ENCODE results near the gene C16orf54.
"Not testable (repeated sequence)": the region's sequence is repeated elsewhere in the genome, so short reads cannot be mapped to it uniquely, and the experiment has no call there.

DNA sequence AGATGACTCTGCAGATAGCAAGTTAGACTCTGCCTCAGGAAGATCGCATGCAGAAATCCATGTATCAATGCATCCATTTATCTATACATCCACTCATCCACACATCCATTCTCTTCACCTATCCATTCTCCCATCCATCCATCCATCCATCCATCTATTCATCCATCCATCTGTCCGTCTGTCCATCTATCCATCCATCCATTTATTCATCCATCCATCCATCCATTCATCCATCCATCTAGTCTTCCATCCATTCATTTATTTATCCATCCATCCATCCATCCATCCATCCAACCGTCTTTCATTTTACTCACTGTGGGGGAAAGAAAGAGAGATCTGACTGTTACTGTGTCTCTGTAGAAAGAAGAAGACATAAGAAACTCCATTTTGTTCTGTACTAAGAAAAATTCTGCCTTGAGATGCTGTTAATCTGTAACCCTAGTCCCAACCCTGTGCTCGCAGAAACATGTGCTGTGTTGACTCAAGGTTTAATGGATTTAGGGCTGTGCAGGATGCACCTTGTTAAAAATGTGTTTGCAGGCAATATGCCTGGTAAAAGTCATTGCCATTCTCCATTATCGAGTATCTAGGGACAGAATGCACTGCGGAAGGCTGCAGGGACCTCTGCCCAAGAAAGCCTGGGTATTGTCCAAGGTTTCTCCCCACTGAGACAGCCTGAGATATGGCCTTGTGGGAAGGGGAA is 5.7 kb downstream of the C16orf54 start:
- TF ChIP-seq, protein P1, sequence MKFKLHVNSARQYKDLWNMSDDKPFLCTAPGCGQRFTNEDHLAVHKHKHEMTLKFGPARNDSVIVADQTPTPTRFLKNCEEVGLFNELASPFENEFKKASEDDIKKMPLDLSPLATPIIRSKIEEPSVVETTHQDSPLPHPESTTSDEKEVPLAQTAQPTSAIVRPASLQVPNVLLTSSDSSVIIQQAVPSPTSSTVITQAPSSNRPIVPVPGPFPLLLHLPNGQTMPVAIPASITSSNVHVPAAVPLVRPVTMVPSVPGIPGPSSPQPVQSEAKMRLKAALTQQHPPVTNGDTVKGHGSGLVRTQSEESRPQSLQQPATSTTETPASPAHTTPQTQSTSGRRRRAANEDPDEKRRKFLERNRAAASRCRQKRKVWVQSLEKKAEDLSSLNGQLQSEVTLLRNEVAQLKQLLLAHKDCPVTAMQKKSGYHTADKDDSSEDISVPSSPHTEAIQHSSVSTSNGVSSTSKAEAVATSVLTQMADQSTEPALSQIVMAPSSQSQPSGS (tag by site-specific recombination; IDR thresholded peaks at IDR 0.05; ENCODE audit: low read depth), result not testable (repeated sequence)
- TF ChIP-seq ZNF555 (tag by site-specific recombination; conservative IDR thresholded peaks at IDR 0.05); ZNF292 (tag by site-specific recombination; IDR thresholded peaks at IDR 0.05; ENCODE audit: borderline replicate concordance, low read depth); OVOL3 (tag by site-specific recombination; IDR thresholded peaks at IDR 0.05); ZNF768 (tag by site-specific recombination; IDR thresholded peaks at IDR 0.05); ZNF670 (tag by site-specific recombination; IDR thresholded peaks at IDR 0.05; ENCODE audit: low read depth); ZNF792 (tag by site-specific recombination; IDR thresholded peaks at IDR 0.05): not testable (repeated sequence)
- TF ChIP-seq, protein P2, sequence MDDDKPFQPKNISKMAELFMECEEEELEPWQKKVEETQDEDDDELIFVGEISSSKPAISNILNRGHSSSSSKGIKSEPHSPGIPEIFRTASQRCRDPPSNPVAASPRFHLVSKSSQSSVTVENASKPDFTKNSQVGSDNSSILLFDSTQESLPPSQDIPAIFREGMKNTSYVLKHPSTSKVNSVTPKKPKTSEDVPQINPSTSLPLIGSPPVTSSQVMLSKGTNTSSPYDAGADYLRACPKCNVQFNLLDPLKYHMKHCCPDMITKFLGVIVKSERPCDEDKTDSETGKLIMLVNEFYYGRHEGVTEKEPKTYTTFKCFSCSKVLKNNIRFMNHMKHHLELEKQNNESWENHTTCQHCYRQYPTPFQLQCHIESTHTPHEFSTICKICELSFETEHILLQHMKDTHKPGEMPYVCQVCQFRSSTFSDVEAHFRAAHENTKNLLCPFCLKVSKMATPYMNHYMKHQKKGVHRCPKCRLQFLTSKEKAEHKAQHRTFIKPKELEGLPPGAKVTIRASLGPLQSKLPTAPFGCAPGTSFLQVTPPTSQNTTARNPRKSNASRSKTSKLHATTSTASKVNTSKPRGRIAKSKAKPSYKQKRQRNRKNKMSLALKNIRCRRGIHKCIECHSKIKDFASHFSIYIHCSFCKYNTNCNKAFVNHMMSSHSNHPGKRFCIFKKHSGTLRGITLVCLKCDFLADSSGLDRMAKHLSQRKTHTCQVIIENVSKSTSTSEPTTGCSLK (tag by site-specific recombination; IDR thresholded peaks at IDR 0.05), result not testable (repeated sequence)
- TF ChIP-seq, protein P3, sequence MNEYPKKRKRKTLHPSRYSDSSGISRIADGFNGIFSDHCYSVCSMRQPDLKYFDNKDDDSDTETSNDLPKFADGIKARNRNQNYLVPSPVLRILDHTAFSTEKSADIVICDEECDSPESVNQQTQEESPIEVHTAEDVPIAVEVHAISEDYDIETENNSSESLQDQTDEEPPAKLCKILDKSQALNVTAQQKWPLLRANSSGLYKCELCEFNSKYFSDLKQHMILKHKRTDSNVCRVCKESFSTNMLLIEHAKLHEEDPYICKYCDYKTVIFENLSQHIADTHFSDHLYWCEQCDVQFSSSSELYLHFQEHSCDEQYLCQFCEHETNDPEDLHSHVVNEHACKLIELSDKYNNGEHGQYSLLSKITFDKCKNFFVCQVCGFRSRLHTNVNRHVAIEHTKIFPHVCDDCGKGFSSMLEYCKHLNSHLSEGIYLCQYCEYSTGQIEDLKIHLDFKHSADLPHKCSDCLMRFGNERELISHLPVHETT (tag by site-specific recombination; IDR thresholded peaks at IDR 0.05), result not testable (repeated sequence)
- TF ChIP-seq, protein P4, sequence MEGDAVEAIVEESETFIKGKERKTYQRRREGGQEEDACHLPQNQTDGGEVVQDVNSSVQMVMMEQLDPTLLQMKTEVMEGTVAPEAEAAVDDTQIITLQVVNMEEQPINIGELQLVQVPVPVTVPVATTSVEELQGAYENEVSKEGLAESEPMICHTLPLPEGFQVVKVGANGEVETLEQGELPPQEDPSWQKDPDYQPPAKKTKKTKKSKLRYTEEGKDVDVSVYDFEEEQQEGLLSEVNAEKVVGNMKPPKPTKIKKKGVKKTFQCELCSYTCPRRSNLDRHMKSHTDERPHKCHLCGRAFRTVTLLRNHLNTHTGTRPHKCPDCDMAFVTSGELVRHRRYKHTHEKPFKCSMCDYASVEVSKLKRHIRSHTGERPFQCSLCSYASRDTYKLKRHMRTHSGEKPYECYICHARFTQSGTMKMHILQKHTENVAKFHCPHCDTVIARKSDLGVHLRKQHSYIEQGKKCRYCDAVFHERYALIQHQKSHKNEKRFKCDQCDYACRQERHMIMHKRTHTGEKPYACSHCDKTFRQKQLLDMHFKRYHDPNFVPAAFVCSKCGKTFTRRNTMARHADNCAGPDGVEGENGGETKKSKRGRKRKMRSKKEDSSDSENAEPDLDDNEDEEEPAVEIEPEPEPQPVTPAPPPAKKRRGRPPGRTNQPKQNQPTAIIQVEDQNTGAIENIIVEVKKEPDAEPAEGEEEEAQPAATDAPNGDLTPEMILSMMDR (tag by site-specific recombination; IDR thresholded peaks at IDR 0.05), result not testable (repeated sequence)
- TF ChIP-seq, protein P5, sequence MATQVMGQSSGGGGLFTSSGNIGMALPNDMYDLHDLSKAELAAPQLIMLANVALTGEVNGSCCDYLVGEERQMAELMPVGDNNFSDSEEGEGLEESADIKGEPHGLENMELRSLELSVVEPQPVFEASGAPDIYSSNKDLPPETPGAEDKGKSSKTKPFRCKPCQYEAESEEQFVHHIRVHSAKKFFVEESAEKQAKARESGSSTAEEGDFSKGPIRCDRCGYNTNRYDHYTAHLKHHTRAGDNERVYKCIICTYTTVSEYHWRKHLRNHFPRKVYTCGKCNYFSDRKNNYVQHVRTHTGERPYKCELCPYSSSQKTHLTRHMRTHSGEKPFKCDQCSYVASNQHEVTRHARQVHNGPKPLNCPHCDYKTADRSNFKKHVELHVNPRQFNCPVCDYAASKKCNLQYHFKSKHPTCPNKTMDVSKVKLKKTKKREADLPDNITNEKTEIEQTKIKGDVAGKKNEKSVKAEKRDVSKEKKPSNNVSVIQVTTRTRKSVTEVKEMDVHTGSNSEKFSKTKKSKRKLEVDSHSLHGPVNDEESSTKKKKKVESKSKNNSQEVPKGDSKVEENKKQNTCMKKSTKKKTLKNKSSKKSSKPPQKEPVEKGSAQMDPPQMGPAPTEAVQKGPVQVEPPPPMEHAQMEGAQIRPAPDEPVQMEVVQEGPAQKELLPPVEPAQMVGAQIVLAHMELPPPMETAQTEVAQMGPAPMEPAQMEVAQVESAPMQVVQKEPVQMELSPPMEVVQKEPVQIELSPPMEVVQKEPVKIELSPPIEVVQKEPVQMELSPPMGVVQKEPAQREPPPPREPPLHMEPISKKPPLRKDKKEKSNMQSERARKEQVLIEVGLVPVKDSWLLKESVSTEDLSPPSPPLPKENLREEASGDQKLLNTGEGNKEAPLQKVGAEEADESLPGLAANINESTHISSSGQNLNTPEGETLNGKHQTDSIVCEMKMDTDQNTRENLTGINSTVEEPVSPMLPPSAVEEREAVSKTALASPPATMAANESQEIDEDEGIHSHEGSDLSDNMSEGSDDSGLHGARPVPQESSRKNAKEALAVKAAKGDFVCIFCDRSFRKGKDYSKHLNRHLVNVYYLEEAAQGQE (tag by site-specific recombination; IDR thresholded peaks at IDR 0.05), result not testable (repeated sequence)
- TF ChIP-seq, protein P6, sequence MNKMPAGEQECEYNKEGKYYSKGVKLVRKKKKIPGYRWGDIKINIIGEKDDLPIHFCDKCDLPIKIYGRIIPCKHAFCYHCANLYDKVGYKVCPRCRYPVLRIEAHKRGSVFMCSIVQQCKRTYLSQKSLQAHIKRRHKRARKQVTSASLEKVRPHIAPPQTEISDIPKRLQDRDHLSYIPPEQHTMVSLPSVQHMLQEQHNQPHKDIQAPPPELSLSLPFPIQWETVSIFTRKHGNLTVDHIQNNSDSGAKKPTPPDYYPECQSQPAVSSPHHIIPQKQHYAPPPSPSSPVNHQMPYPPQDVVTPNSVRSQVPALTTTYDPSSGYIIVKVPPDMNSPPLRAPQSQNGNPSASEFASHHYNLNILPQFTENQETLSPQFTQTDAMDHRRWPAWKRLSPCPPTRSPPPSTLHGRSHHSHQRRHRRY (tag by site-specific recombination; IDR thresholded peaks at IDR 0.05), result not testable (repeated sequence)

Measured in HEK293 (cell line).